Type B pancreatic cell (in vitro differentiated cells): Measurements from ENCODE around the gene STUB1. TPM values are rescaled to one million over a fixed set of nuclear protein-coding genes. Genes with fewer than 3 reads are reported as not detected.
A peak's percentile ranks its signal among the peaks of the same experiment; 100 is the strongest.

ENCODE experiments used
- DNase-seq: peaks from one replicate; pipeline ENCODE4 v3.0.0; 2021; ENCODE audit warnings: mixed read lengths; ENCODE audit not compliant: unreplicated experiment; ENCODE audit errors: extremely low spot score
- H3K27ac Mint-ChIP-seq: 2 replicates; pipeline ENCODE4 v1.8.0; 2021; ENCODE audit warnings: mild to moderate bottlenecking, mixed read lengths
- H3K27me3 Mint-ChIP-seq: 2 replicates; pipeline ENCODE4 v1.8.0; 2021; ENCODE audit warnings: mixed read lengths
- H3K36me3 Mint-ChIP-seq: 2 replicates; pipeline ENCODE4 v1.8.0; 2021; ENCODE audit warnings: mixed read lengths
- H3K4me1 Mint-ChIP-seq: one replicate; pipeline ENCODE4 v1.8.0; 2021; ENCODE audit warnings: mixed read lengths; ENCODE audit not compliant: unreplicated experiment
- H3K4me3 Mint-ChIP-seq: 2 replicates; pipeline ENCODE4 v1.8.0; 2021; ENCODE audit warnings: mild to moderate bottlenecking, mixed read lengths
- H3K9me3 Mint-ChIP-seq: 2 replicates; pipeline ENCODE4 v1.8.0; 2021; ENCODE audit warnings: mixed read lengths
- total RNA-seq: library from RNA; stranded (reverse); gene quantifications from 2 replicates; pipeline ENCODE4 v1.2.1, GENCODE V29; 2021; ENCODE audit warnings: low replicate concordance
- TF ChIP-seq, protein P1 (sequence below): fragments of 200-600 bp; sonication (generic); conservative IDR thresholded peaks from 2 replicates; pipeline ENCODE4 v1.5.0; 2021; ENCODE audit warnings: antibody characterized with exemption, mild to moderate bottlenecking

Gene STUB1
- total RNA-seq, 1 donor from 2014 or later: 80.3 TPM

DNA sequence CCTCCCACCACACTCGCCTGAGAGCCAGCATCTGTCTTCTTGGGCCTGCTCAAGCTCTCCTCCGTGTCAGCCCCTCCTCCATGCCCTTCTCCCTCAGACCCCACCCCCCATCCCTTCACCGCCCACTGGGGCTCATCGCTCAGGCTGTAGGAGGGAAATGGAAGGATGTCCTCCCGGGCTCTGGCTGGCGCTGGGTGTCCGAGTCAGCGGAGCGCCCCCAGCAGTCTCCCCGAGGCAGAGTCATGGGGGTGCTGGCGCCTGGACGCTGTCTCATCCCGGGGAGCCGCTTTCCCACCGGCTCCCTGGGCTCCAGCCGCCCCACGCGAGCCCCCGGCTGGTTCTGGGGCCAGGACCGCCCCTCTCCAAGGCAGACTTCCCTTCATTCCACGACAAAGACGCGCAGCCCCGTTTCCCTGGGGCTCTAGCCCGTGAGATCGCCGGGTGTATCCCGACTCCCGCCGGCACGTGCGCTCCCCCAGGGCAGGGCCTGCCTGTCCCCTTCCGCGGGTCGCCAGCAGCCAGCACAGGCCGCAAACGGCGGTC is 40.3 kb downstream of the STUB1 start:
- Mint-ChIP-seq H3K4me3 (peak overlapping the region; percentile 84), H3K27me3 (peaks cover 2% of the 10 kb centered on the region), H3K9me3 (no peaks in the 10 kb centered on the region), H3K4me1 (peaks cover 11% of the 10 kb centered on the region), H3K36me3 (no peaks in the 10 kb centered on the region), H3K27ac (no peak overlapping the region)
- TF ChIP-seq, protein P1, sequence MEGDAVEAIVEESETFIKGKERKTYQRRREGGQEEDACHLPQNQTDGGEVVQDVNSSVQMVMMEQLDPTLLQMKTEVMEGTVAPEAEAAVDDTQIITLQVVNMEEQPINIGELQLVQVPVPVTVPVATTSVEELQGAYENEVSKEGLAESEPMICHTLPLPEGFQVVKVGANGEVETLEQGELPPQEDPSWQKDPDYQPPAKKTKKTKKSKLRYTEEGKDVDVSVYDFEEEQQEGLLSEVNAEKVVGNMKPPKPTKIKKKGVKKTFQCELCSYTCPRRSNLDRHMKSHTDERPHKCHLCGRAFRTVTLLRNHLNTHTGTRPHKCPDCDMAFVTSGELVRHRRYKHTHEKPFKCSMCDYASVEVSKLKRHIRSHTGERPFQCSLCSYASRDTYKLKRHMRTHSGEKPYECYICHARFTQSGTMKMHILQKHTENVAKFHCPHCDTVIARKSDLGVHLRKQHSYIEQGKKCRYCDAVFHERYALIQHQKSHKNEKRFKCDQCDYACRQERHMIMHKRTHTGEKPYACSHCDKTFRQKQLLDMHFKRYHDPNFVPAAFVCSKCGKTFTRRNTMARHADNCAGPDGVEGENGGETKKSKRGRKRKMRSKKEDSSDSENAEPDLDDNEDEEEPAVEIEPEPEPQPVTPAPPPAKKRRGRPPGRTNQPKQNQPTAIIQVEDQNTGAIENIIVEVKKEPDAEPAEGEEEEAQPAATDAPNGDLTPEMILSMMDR: no peak
- no peak for DNase-seq

DNA sequence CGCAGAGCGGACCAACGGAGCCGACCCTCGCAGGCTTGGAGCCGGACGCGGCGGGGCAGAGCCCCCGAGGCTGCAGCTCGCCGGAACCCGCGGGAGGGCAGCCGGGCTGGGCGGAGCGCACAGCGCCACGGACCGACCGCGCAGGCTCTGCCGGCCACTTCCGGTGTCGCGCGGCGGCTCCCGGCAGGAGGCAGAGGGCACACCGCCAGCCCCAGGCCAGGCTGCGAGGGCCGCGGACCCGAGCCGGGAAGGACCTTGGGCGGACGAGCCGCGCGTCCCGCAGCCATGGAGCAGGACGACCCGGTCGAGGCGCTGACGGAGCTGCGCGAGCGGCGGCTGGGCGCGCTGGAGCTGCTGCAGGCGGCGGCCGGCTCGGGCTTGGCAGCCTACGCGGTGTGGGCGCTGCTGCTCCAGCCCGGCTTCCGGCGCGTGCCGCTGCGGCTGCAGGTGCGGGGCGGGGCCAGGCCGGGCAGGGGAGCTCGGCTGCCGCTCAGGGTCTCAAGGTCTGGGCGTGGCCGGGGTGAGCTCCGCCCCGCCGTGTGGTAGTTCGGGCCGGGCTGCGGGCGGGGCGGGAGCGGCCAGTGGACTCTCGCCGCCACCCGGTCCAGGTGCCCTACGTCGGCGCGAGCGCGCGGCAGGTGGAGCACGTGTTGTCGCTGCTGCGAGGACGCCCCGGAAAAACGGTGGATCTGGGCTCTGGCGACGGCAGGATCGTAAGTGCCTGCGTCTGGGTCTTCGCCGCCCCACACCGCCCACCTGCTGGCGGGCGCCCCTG is 41.0 kb downstream of the STUB1 start, which contains the start of gene ANTKMT:
TSS of gene ANTKMT (plus strand) at position 157 of the 775 bp plus-strand sequence. CDS start at position 286, 129 bp downstream.
- DNase-seq: peak; percentile 91
- TF ChIP-seq, protein P1: no peak
- H3K4me3 Mint-ChIP-seq: peak within 1 kb of the TSS; percentile 84
- H3K9me3 Mint-ChIP-seq: no peaks in the 10 kb centered on the region
- H3K4me1 Mint-ChIP-seq: peaks cover 11% of the 10 kb centered on the region
- H3K27me3 Mint-ChIP-seq: no peaks in the 10 kb centered on the region
- no peak within 1 kb of the TSS for H3K27ac Mint-ChIP-seq
- H3K36me3 Mint-ChIP-seq: no peaks in the 10 kb centered on the region

DNA sequence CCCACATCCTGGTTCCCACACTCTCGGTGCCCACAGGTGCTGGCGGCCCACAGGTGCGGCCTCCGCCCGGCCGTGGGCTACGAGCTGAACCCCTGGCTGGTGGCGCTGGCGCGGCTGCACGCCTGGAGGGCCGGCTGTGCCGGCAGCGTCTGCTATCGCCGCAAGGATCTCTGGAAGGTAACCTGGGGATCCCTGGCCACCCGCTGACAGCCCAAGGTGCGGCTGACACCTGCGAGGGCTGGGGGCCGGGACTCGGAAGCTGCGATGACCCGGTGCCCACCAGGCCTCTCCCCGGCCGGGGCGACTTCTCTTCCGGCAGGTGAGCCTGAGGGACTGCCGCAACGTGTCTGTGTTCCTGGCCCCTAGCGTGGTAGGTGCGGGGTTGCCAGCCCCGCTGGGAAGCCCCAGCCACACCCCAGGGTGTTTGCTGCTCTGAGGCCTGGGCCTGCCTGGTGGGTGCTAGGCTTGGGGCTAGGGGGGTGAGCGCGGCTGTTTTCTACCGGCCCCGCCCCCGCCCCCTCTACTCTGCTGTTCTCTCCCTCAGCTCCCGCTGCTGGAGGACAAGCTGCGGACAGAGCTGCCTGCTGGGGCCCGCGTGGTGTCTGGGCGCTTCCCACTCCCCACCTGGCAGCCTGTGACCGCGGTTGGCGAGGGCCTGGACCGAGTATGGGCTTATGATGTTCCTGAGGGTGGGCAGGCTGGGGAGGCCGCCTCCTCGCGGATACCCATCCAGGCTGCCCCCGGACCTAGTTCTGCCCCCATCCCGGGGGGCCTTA is 41.7 kb downstream of the STUB1 start:
- TF ChIP-seq, protein P1: no peak
- no peaks in the 10 kb centered on the region for H3K36me3 Mint-ChIP-seq
- no peaks in the 10 kb centered on the region for H3K27me3 Mint-ChIP-seq
- H3K27ac Mint-ChIP-seq: no peak overlapping the region
- peak overlapping the region; percentile 49 for H3K4me3 Mint-ChIP-seq
- H3K9me3 Mint-ChIP-seq: no peaks in the 10 kb centered on the region
- H3K4me1 Mint-ChIP-seq: peaks cover 8% of the 10 kb centered on the region
- no peak for DNase-seq

DNA sequence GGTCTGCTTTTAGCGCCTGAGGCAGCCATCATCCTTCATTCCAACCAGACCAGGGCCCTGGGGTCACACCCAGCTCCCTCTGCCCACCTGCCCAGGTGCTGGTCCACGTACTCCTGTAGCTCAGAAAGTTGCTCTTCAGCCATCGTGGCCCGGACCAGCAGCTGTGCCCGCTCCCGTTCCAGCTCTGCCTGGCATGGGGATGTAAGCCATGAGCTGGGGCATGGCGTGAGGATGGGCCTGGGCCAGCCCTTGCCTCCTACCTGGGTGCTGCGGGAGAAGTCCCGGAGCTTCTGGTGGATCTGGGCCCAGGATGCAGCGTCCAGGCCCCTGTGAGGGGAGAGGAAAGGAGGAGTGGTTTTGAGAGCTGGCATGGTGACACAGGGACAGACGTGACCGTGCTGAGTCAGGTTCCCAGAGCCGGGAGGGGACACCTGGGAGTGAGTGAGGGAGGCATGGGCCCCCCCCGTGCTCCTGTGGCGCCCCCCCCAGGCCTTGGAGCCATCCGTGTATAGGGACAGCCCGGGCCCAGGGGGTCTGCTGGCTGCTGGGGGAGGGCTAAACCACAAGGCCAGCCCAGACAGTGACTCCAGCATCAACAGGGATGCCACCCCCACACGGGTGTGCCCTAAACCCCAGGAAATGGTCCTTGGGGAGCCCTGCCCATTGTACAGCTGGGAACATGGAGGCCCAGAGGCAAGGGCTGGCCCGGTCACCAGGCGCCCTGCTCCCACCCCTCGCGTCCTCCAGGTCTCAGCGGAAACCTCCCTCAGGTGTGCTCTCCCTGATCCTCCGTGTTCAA is 42.8 kb downstream of the STUB1 start:
- TF ChIP-seq, protein P1: no peak
- Mint-ChIP-seq H3K36me3 (no peaks in the 10 kb centered on the region), H3K27me3 (no peaks in the 10 kb centered on the region), H3K9me3 (no peaks in the 10 kb centered on the region), H3K4me1 (peaks cover 8% of the 10 kb centered on the region), H3K4me3 (peak overlapping the region; percentile 49), H3K27ac (no peak overlapping the region)
- DNase-seq: no peak

DNA sequence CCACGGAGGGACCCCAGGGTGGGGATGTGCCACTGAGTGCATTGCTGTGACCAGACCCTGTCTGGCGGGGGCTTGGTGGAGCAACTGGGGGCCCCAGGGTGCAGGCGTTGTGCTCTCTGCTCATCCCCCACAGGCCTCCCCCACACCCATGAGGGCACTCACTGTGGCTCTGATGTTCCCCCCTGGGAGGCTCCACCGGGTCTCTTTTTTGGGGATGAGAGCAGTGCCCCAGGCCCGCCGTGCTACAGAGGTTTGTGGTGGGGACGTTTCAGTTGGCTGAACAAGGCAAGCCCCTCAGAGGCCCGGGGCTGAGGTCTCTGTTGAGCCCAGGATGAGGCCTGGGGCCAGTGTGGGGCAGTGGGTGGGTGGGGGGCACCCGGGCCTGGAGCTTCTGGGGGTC is 43.5 kb downstream of the STUB1 start:
- Mint-ChIP-seq H3K27ac (no peak overlapping the region), H3K4me1 (peaks cover 6% of the 10 kb centered on the region), H3K27me3 (no peaks in the 10 kb centered on the region), H3K9me3 (no peaks in the 10 kb centered on the region), H3K36me3 (no peaks in the 10 kb centered on the region), H3K4me3 (no peak overlapping the region)
- TF ChIP-seq, protein P1: no peak
- DNase-seq: no peak
